Measurements from ENCODE around the gene XXYLT1.

GRCh38 chr3:195265363-195265976 is 5.5 kb downstream of the XXYLT1 start:
- TF ChIP-seq CTCF (IDR thresholded peaks at IDR 0.05) (no peak), ZNF263 (CRISPR knock-in tag; IDR thresholded peaks at IDR 0.05; ENCODE audit: low read depth) (no peak), ZBTB21 (CRISPR knock-in tag; IDR thresholded peaks at IDR 0.05; ENCODE audit: borderline replicate concordance) (no peak), TP53 (CRISPR knock-in tag; IDR thresholded peaks at IDR 0.05) (no peak), CREM (CRISPR knock-in tag; IDR thresholded peaks at IDR 0.05) (no peak), ZNF512 (CRISPR knock-in tag; IDR thresholded peaks at IDR 0.05; ENCODE audit: borderline replicate concordance) (no peak), ATF6 (CRISPR knock-in tag; IDR thresholded peaks at IDR 0.05) (no peak)

All from WTC11 (cell line).